HUES48 (cell line): ENCODE measurements around the gene MED27.
"Not testable (repeated sequence)": the region's sequence is repeated elsewhere in the genome, so short reads cannot be mapped to it uniquely, and the experiment has no call there.

Experiments used
- H3K27ac ChIP-seq: one replicate; pipeline ENCODE4 v1.7.0; 2013; ENCODE audit warnings: low read depth, low read length, inconsistent platforms
- H3K27me3 ChIP-seq: 2 replicates; pipeline ENCODE4 v1.6.1; 2013; ENCODE audit warnings: mild to moderate bottlenecking, low read length; ENCODE audit not compliant: control insufficient read depth, insufficient read depth
- H3K36me3 ChIP-seq: 2 replicates; pipeline ENCODE4 v1.6.1; 2013; ENCODE audit warnings: low read length; ENCODE audit not compliant: control insufficient read depth, insufficient read depth
- H3K4me1 ChIP-seq: 2 replicates; pipeline ENCODE4 v1.6.1; 2013; ENCODE audit warnings: mild to moderate bottlenecking, low read length; ENCODE audit not compliant: control insufficient read depth, insufficient read depth
- H3K4me3 ChIP-seq: 2 replicates; pipeline ENCODE4 v1.5.1; 2013; ENCODE audit warnings: mild to moderate bottlenecking, low read depth, low read length
- H3K9ac ChIP-seq: 2 replicates; pipeline ENCODE4 v1.6.1; 2013; ENCODE audit warnings: mild to moderate bottlenecking, low read depth, low read length, moderate library complexity
- H3K9me3 ChIP-seq: 2 replicates; pipeline ENCODE4 v1.6.1; 2013; ENCODE audit warnings: low read length; ENCODE audit not compliant: control insufficient read depth, insufficient read depth

The MED27 gene

GRCh38 chr9:132058226-132058625, 21.4 kb downstream of the MED27 start:
- not testable (repeated sequence) for H3K27me3 ChIP-seq, H3K9ac ChIP-seq, H3K9me3 ChIP-seq, H3K4me3 ChIP-seq, H3K36me3 ChIP-seq, H3K27ac ChIP-seq
- peaks cover 15% of the 10 kb centered on the region for H3K4me1 ChIP-seq

GRCh38 chr9:132056717-132057560, 22.7 kb downstream of the MED27 start:
- H3K27ac ChIP-seq = no peak overlapping the region
- no peaks in the 10 kb centered on the region for H3K36me3 ChIP-seq
- no peaks in the 10 kb centered on the region for H3K9me3 ChIP-seq
- peaks cover 15% of the 10 kb centered on the region for H3K4me1 ChIP-seq
- no peaks in the 10 kb centered on the region for H3K27me3 ChIP-seq
- H3K4me3 ChIP-seq = no peak overlapping the region
- H3K9ac ChIP-seq = no peak overlapping the region

- Histone ChIP-seq H3K4me1 (peaks cover 15% of the 10 kb centered on the region), H3K4me3 (no peak overlapping the region), H3K9me3 (no peaks in the 10 kb centered on the region), H3K27me3 (no peaks in the 10 kb centered on the region), H3K27ac (no peak overlapping the region), H3K9ac (no peak overlapping the region), H3K36me3 (no peaks in the 10 kb centered on the region)
Observed at GRCh38 chr9:132055756-132056155, 23.9 kb downstream of the MED27 start.

- Histone ChIP-seq H3K4me1 (peaks cover 15% of the 10 kb centered on the region), H3K36me3 (no peaks in the 10 kb centered on the region), H3K4me3 (no peak overlapping the region), H3K9ac (no peak overlapping the region), H3K27me3 (no peaks in the 10 kb centered on the region), H3K9me3 (no peaks in the 10 kb centered on the region), H3K27ac (no peak overlapping the region)
Observed at GRCh38 chr9:132054024-132054423, 25.6 kb downstream of the MED27 start.

GRCh38 chr9:132049900-132050299, 29.8 kb downstream of the MED27 start:
- no peaks in the 10 kb centered on the region for H3K27me3 ChIP-seq
- H3K9ac ChIP-seq = no peak overlapping the region
- no peak overlapping the region for H3K27ac ChIP-seq
- H3K4me3 ChIP-seq = no peak overlapping the region
- H3K4me1 ChIP-seq = peaks cover 12% of the 10 kb centered on the region; the same call in 1 of the 2 replicates
- H3K9me3 ChIP-seq = no peaks in the 10 kb centered on the region
- H3K36me3 ChIP-seq = no peaks in the 10 kb centered on the region

- peaks cover 8% of the 10 kb centered on the region; the same call in 1 of the 2 replicates for H3K4me1 ChIP-seq
- H3K9me3 ChIP-seq = no peaks in the 10 kb centered on the region
- H3K9ac ChIP-seq = no peak overlapping the region
Observed at GRCh38 chr9:132049323-132049882, 30.3 kb downstream of the MED27 start.

GRCh38 chr9:132048201-132048600, 31.5 kb downstream of the MED27 start:
- H3K9me3 ChIP-seq = no peaks in the 10 kb centered on the region
- H3K36me3 ChIP-seq = no peaks in the 10 kb centered on the region
- H3K27me3 ChIP-seq = no peaks in the 10 kb centered on the region
- no peak overlapping the region for H3K9ac ChIP-seq
- H3K4me3 ChIP-seq = no peak overlapping the region
- H3K4me1 ChIP-seq = 0 out of 2 replicates have a peak, but pooled peaks cover 4% of the 10 kb centered on the region
- no peak overlapping the region for H3K27ac ChIP-seq

More at GRCh38 chr9:132049323-132049882, 30.3 kb downstream of the MED27 start:
- no peaks in the 10 kb centered on the region for H3K36me3 ChIP-seq
- no peaks in the 10 kb centered on the region for H3K27me3 ChIP-seq
- H3K4me3 ChIP-seq = no peak overlapping the region
- no peak overlapping the region for H3K27ac ChIP-seq

- no peaks in the 10 kb centered on the region for H3K36me3 ChIP-seq
- H3K27ac ChIP-seq = no peak overlapping the region
- no peaks in the 10 kb centered on the region for H3K27me3 ChIP-seq
- H3K9me3 ChIP-seq = no peaks in the 10 kb centered on the region
- no peak overlapping the region for H3K4me3 ChIP-seq
- H3K9ac ChIP-seq = no peak overlapping the region
- H3K4me1 ChIP-seq = 0 out of 2 replicates have a peak, but pooled peaks cover 4% of the 10 kb centered on the region
Observed at GRCh38 chr9:132046456-132046855, 33.2 kb downstream of the MED27 start.

GRCh38 chr9:132044176-132044875, 35.3 kb downstream of the MED27 start:
- no peak overlapping the region for H3K9ac ChIP-seq
- no peaks in the 10 kb centered on the region for H3K36me3 ChIP-seq
- no peaks in the 10 kb centered on the region for H3K27me3 ChIP-seq
- H3K4me3 ChIP-seq = no peak overlapping the region
- H3K27ac ChIP-seq = no peak overlapping the region
- H3K4me1 ChIP-seq = 0 out of 2 replicates have a peak, but pooled peaks cover 4% of the 10 kb centered on the region
- no peaks in the 10 kb centered on the region for H3K9me3 ChIP-seq

GRCh38 chr9:132043708-132044107, 36.0 kb downstream of the MED27 start:
- Histone ChIP-seq H3K27me3 (no peaks in the 10 kb centered on the region), H3K36me3 (no peaks in the 10 kb centered on the region), H3K9ac (no peak overlapping the region), H3K9me3 (no peaks in the 10 kb centered on the region), H3K4me1 (0 out of 2 replicates have a peak, but pooled peaks cover 4% of the 10 kb centered on the region), H3K4me3 (no peak overlapping the region), H3K27ac (no peak overlapping the region)

GRCh38 chr9:132042324-132042723, 37.3 kb downstream of the MED27 start:
- H3K4me1 ChIP-seq = 0 out of 2 replicates have a peak, but pooled peaks cover 7% of the 10 kb centered on the region

More at GRCh38 chr9:132042324-132042723, 37.3 kb downstream of the MED27 start:
- no peak overlapping the region for H3K9ac ChIP-seq
- no peaks in the 10 kb centered on the region for H3K9me3 ChIP-seq
- H3K27ac ChIP-seq = no peak overlapping the region
- H3K4me3 ChIP-seq = no peak overlapping the region
- no peaks in the 10 kb centered on the region for H3K27me3 ChIP-seq
- H3K36me3 ChIP-seq = no peaks in the 10 kb centered on the region
